Activated CD4-positive, alpha-beta T cell treated with anti-CD3 and anti-CD28 coated beads for 1 hour (primary cell): ENCODE data around the gene TMEM236.
"Not testable (repeated sequence)": the region's sequence is repeated elsewhere in the genome, so short reads cannot be mapped to it uniquely, and the experiment has no call there.

ENCODE experiments used
- DNase-seq: peaks from one replicate; pipeline ENCODE4 v3.0.0-alpha.2; 2020

The TMEM236 gene

GRCh38 chr10:17751781-17752445 is at the start of gene TMEM236:
Gene TMEM236 (plus strand): TSS chr10:17752201. CDS start chr10:17752296, 95 bp downstream.
- DNase-seq = no peak

- no peak for DNase-seq
These were observed 48.3 kb upstream of the TMEM236 start for GRCh38 chr10:17703706-17704105.

GRCh38 chr10:17708821-17709220 is 43.2 kb upstream of the TMEM236 start:
- DNase-seq = no peak

GRCh38 chr10:17709492-17709891 is 42.5 kb upstream of the TMEM236 start:
- DNase-seq = no peak

- no peak for DNase-seq
These were observed 41.8 kb upstream of the TMEM236 start for GRCh38 chr10:17710181-17710580.

- DNase-seq = no peak
These were observed 39.9 kb upstream of the TMEM236 start for GRCh38 chr10:17712053-17712452.

GRCh38 chr10:17712717-17713471 is 39.1 kb upstream of the TMEM236 start:
- no peak for DNase-seq

- no peak for DNase-seq
These were observed 38.2 kb upstream of the TMEM236 start for GRCh38 chr10:17713758-17714157.

GRCh38 chr10:17716161-17716560 is 35.8 kb upstream of the TMEM236 start:
- no peak for DNase-seq

GRCh38 chr10:17722317-17723014 is 29.5 kb upstream of the TMEM236 start:
- DNase-seq = not testable (repeated sequence)

- DNase-seq = no peak
These were observed 26.3 kb upstream of the TMEM236 start for GRCh38 chr10:17725703-17726102.

GRCh38 chr10:17729630-17730029 is 22.4 kb upstream of the TMEM236 start:
- DNase-seq = no peak

- no peak for DNase-seq
These were observed 21.3 kb upstream of the TMEM236 start for GRCh38 chr10:17730667-17731066.

- no peak for DNase-seq
These were observed 20.5 kb upstream of the TMEM236 start for GRCh38 chr10:17731331-17732020.

- no peak for DNase-seq
These were observed 18.4 kb upstream of the TMEM236 start for GRCh38 chr10:17733620-17734019.

GRCh38 chr10:17734432-17735080 is 17.4 kb upstream of the TMEM236 start:
- DNase-seq = no peak

- no peak for DNase-seq
These were observed 16.6 kb upstream of the TMEM236 start for GRCh38 chr10:17735166-17735941.

- DNase-seq = no peak
These were observed 15.8 kb upstream of the TMEM236 start for GRCh38 chr10:17736223-17736622.

GRCh38 chr10:17737027-17737965 is 14.7 kb upstream of the TMEM236 start:
- no peak for DNase-seq

- DNase-seq = no peak
These were observed 11.3 kb upstream of the TMEM236 start for GRCh38 chr10:17740668-17741067.

GRCh38 chr10:17742918-17743317 is 9.1 kb upstream of the TMEM236 start:
- DNase-seq = peak; percentile 49
